ENCODE results near the gene TMCC3. TPM values are rescaled to one million over a fixed set of nuclear protein-coding genes. Genes with fewer than 3 reads are reported as not detected.

The TMCC3 gene
- total RNA-seq, 1 experiment from 2014 or later, result 4.0 TPM

- peaks cover 26% of the 10 kb centered on the region for H3K27me3 Mint-ChIP-seq (ENCODE audit: unreplicated experiment)
- CTCF ChIA-PET, result no interaction called here
- no peaks in the 10 kb centered on the region for H3K9me3 Mint-ChIP-seq (ENCODE audit: low read depth, unreplicated experiment)
- no peaks in the 10 kb centered on the region for H3K36me3 Mint-ChIP-seq (ENCODE audit: insufficient read depth, unreplicated experiment)
- DNase-seq, result no peak
- no TSS peak for BruUV-seq (replicated peaks)
- H3K4me1 Mint-ChIP-seq (ENCODE audit: low read depth, unreplicated experiment), result peaks cover 12% of the 10 kb centered on the region
- no peak overlapping the region for H3K27ac Mint-ChIP-seq (ENCODE audit: unreplicated experiment)
- TF ChIP-seq, protein P1, sequence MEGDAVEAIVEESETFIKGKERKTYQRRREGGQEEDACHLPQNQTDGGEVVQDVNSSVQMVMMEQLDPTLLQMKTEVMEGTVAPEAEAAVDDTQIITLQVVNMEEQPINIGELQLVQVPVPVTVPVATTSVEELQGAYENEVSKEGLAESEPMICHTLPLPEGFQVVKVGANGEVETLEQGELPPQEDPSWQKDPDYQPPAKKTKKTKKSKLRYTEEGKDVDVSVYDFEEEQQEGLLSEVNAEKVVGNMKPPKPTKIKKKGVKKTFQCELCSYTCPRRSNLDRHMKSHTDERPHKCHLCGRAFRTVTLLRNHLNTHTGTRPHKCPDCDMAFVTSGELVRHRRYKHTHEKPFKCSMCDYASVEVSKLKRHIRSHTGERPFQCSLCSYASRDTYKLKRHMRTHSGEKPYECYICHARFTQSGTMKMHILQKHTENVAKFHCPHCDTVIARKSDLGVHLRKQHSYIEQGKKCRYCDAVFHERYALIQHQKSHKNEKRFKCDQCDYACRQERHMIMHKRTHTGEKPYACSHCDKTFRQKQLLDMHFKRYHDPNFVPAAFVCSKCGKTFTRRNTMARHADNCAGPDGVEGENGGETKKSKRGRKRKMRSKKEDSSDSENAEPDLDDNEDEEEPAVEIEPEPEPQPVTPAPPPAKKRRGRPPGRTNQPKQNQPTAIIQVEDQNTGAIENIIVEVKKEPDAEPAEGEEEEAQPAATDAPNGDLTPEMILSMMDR (IDR thresholded peaks at IDR 0.05; ENCODE audit: unreplicated experiment), result no peak
- intact Hi-C loops (cut with micrococcal nuclease; ENCODE audit: unreplicated experiment), result no loop called here
- no peak overlapping the region for H3K4me3 Mint-ChIP-seq (ENCODE audit: low read depth, unreplicated experiment)
Observed at GRCh38 chr12:94666158-94666557, 15.8 kb upstream of the TMCC3 start.

DNA sequence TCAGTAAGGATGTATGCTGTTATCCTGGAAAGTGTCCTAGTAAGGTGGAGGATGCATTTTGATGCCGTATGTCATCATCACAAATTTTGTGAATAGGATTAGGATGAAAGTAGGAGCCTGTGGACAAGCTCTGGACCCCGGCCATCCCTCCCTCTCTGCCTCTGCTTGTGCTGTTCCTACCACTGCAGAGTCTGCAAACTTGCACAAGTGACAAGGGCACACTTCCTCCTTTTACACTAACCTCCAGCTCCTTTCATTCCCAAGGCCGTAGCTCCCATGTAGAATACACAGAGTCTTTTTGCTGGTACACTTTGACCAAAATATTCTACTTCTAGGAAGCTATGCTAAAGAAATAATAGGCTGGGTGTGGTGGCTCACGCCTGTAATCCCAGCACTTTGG, 13.3 kb upstream of the TMCC3 start:
- no peaks in the 10 kb centered on the region for H3K4me1 Mint-ChIP-seq (ENCODE audit: low read depth, unreplicated experiment)
- CTCF ChIA-PET, result no interaction called here
- no peak for DNase-seq
- intact Hi-C loops (cut with micrococcal nuclease; ENCODE audit: unreplicated experiment), result no loop called here
- no peak overlapping the region for H3K27ac Mint-ChIP-seq (ENCODE audit: unreplicated experiment)
- no peak overlapping the region for H3K4me3 Mint-ChIP-seq (ENCODE audit: low read depth, unreplicated experiment)
- H3K9me3 Mint-ChIP-seq (ENCODE audit: low read depth, unreplicated experiment), result no peaks in the 10 kb centered on the region
- H3K36me3 Mint-ChIP-seq (ENCODE audit: insufficient read depth, unreplicated experiment), result no peaks in the 10 kb centered on the region
- peaks cover 8% of the 10 kb centered on the region for H3K27me3 Mint-ChIP-seq (ENCODE audit: unreplicated experiment)
- BruUV-seq (replicated peaks), result no TSS peak
- TF ChIP-seq, protein P1 (IDR thresholded peaks at IDR 0.05; ENCODE audit: unreplicated experiment), result no peak

DNA sequence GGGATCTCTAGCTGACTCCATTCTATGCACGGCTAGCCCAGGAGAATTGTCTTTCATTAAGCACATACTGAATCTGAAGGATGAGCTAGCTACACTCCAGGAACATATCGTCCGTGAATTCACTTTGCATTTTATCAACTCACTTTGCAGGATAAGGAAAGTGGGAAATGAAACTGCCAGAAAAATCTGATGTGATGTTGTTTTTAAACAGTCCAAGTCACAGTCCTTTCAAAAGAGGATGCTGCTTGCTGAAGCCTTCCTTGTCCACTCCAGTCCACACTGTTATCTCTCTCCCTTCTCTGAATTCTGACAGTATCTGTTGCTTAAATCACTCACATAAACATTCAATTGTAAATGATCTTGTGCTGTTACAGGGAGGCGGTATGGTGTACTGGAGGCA, 12.7 kb upstream of the TMCC3 start:
- no peaks in the 10 kb centered on the region for H3K4me1 Mint-ChIP-seq (ENCODE audit: low read depth, unreplicated experiment)
- intact Hi-C loops (cut with micrococcal nuclease; ENCODE audit: unreplicated experiment), result no loop called here
- TF ChIP-seq, protein P1 (IDR thresholded peaks at IDR 0.05; ENCODE audit: unreplicated experiment), result no peak
- H3K9me3 Mint-ChIP-seq (ENCODE audit: low read depth, unreplicated experiment), result no peaks in the 10 kb centered on the region
- CTCF ChIA-PET, result no interaction called here
- BruUV-seq (replicated peaks), result no TSS peak
- peaks cover 8% of the 10 kb centered on the region for H3K27me3 Mint-ChIP-seq (ENCODE audit: unreplicated experiment)
- H3K36me3 Mint-ChIP-seq (ENCODE audit: insufficient read depth, unreplicated experiment), result no peaks in the 10 kb centered on the region
- H3K4me3 Mint-ChIP-seq (ENCODE audit: low read depth, unreplicated experiment), result no peak overlapping the region
- no peak for DNase-seq
- no peak overlapping the region for H3K27ac Mint-ChIP-seq (ENCODE audit: unreplicated experiment)

- Mint-ChIP-seq H3K36me3 (ENCODE audit: insufficient read depth, unreplicated experiment) (no peaks in the 10 kb centered on the region), H3K27me3 (ENCODE audit: unreplicated experiment) (peaks cover 2% of the 10 kb centered on the region), H3K9me3 (ENCODE audit: low read depth, unreplicated experiment) (no peaks in the 10 kb centered on the region), H3K27ac (ENCODE audit: unreplicated experiment) (no peak overlapping the region), H3K4me3 (ENCODE audit: low read depth, unreplicated experiment) (no peak overlapping the region), H3K4me1 (ENCODE audit: low read depth, unreplicated experiment) (no peaks in the 10 kb centered on the region)
- BruUV-seq (replicated peaks), result no TSS peak
- TF ChIP-seq, protein P1 (IDR thresholded peaks at IDR 0.05; ENCODE audit: unreplicated experiment), result no peak
- intact Hi-C loops (cut with micrococcal nuclease; ENCODE audit: unreplicated experiment), result no loop called here
- CTCF ChIA-PET, result no interaction called here
- DNase-seq, result no peak
Observed at GRCh38 chr12:94660436-94660835, 10.1 kb upstream of the TMCC3 start.
